Activated CD4-positive, alpha-beta T cell treated with anti-CD3 and anti-CD28 coated beads, Interleukin-2, Interleukin-6, amounts not matched to agents 100 ng/mL and 50 ng/mL, durations not matched to agents 16 hours and 8 hours (primary cell): ENCODE data around the gene C2orf69.

Experiments
- DNase-seq: peaks from one replicate; pipeline ENCODE4 v3.0.0-alpha.2; 2020

The C2orf69 gene

DNA sequence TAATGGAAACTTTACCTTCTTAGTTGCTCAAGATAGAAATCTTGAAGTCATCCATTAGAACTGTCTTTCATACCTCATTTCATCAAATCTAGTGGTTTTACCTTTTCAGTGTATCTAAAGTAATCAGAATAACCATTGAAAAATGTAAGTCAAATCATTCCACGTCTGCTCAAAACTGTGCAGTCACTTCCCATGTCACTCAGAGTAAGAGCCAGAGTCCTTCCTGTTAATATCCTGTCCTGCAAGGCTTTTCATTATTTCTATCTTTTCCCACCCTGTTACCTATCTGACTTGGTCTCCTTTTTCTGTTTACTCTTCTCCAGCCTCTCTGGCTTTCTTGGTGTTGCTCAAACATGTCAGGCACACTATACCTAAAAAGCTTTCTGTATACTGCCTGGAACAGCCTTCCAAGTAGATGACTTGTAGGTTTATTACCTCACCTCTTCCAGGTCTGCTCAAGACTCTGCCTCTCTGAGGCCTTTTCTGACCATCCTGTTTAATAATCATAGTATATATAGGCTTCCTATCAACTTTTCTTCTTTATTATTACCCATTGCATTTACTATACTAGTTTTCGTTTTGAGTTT lies 3.4 kb downstream of the C2orf69 start:
- DNase-seq = no peak

DNA sequence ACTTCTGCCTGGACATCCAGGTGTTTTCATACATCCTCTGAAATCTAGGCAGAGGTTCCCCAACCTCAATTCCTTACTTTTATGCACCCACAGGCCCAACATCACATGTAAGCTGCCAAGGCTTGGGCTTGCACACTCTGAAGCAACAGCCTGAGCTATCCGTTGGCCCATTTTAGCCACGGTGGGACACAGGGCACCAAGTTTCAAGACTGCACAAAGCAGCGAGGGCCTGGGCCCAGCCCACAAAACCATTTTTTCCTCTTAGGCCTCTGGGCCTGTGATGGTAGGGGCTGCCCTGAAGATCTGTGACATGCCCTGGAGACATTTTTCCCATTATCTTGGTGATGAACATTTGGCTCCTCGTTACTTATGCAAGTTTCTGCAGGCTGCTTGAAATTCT lies 5.9 kb downstream of the C2orf69 start:
- DNase-seq = no peak

DNA sequence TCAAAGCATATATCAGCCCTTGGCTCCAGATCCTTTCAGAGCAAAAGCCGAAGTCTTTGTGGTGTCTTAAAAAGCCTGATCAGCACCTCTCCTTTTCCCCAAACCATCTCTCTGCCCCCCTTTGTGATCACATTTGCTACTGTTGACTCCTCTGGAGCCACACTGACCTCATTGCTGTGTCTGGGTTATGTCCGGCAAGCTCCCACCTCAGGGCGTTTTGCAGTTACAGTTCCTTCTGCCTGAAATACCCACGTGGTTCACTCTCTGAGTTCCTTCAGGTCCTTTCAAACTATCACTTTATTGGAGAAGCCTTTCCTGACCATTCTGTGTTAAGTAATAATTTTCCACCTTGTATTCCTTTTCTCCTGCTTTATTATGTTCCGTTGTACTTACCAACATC lies 11.8 kb downstream of the C2orf69 start:
- no peak for DNase-seq

DNA sequence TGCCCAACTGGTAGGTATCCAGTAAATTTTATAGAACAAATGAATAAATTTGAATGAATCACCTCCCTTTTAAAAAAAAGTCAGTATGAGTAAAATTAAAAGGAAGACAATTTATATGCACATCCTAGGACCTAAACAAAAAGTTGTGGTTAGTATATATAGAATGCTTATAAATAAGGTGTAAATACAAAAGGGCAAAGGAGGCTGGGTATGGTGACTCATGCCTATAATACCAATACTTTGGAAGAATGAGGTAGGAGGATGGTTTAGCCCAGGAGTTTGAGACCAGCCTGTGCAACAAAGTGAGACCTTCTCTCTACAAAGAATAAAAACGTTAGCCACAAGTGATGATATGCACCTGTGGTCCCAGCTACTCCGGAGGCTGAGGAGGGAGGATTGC lies 12.8 kb downstream of the C2orf69 start:
- no peak for DNase-seq

DNA sequence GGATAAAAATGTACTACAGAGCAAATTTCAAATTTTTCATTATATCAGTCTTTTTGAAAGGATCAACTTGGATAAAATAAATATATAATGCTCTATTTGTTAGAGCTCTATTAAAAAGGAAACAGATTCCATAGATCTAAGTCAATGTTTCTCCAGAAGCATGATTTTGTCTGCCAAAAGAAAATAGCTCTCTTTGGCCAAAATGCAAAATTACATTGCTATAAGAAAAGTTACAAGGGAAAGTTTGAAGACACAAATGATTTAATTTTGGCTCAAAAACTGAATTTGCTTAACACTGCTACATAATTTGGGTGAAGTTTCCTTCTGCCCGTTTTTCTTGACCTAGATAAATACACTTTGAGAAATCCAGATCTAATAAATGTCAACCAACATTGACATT lies 15.7 kb downstream of the C2orf69 start:
- no peak for DNase-seq

DNA sequence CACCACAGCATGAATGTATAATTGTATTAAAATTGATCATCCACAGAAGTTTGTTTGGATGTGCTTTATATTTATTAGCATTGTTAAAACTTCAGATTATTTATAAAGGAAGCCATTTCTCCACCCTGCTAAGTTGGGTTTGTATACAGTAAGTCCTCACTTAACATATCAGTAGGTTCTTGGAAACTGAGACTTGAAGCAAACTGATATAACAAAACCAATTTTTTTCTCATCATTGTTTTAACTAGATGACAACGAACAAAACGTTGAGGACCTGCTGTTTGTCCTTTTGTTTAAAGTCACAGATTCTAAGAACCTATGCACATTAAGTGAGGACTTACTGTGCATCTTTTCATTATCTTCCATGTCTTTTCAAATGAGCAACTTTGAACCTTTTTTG lies 17.1 kb downstream of the C2orf69 start:
- no peak for DNase-seq

DNA sequence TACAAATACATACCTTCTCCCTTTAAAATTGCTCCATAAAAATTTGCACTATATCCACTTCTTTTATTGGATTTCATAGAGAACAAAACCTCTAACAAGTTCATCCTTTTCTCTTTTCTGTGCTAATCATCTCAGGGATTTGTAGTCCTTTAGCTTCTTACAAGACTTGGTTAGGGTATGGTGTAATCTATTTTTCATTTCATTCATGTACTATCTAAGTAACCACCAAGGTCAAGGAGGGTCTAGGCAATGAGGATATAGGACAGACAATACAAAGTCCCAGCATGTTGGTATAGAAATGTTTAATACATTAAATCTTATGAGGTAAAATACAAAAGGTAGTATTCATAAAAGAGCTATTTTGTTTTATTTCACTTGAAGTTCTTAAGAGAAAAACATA lies 17.5 kb downstream of the C2orf69 start:
- DNase-seq = no peak

DNA sequence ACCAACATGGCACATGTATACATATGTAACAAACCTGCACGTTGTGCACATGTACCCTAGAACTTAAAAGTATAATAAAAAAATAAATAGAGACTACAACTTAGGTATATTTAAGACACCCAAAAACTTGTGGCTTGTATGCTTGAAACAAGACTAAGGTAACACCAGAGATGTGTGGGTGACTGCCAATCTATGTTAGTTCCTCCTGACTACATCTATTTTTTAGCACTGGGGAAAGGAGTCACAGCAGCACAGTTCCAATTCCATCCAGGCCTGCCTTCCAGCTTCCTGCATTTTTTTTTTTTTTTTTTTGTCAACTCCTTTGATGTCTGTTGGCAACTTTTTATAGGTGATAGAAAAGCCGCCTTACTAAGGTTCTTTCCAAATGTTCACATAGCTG lies 18.2 kb downstream of the C2orf69 start:
- DNase-seq = no peak

DNA sequence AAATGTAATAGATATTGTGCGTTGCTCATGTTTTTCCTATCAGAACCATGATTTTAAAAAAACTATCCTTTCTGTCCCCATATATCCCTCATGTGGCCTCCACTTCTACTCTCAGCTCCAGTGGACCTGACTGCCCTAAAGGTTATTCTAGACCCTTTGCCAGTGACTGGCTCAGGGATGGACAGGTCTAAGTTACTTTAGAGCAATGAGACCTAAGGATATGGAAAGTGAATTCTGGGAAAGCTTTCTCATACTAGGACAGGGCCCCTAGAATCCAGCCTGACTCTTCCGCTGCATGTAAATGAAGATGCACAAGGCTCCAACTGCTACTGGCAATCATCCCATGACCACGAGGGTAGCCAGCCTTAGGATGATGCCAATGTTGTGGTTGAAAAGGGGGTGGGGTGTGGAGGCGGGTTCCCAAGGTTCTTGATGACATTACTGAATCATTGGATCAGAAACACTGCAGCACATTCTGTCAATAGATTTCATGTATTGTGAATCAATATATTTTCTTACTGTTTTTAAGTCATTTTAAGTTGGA lies 21.3 kb downstream of the C2orf69 start:
- no peak for DNase-seq

DNA sequence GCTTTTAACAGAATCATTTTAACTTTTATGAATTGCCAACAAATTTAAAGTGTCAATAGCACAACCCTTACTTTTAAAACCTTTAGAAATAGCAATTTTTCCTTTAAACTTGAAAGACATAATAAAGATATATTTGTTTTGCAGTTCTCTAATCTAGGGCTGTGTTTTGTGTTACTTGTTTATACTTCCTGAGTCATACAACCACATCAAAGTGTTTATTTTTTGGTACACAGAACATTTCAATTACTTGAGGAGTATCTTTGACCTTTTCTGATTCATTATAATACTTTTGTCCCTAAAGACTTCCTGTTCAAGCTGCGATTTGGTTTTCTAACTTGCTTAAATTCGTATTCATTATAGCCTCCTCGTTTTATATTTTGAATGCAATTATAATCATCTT lies 22.4 kb downstream of the C2orf69 start:
- no peak for DNase-seq

DNA sequence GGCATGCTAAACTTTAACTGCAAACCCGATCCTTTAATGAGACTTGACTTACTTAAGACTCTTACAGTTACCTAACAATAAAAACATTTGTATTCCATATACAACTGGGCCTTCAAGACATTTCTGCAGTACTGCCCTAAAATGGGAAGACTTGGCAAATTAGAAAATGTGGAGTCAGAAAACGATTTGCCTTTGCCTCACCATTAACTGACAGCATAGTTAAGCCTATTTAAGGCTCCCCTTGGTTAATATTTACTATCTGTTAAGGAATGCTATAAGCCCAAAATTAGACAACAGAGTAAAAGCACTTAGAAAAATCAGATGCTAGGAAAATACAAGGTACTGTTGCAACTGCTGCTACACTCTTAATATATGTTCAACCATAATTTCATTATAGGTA lies 25.5 kb downstream of the C2orf69 start:
- DNase-seq = no peak

DNA sequence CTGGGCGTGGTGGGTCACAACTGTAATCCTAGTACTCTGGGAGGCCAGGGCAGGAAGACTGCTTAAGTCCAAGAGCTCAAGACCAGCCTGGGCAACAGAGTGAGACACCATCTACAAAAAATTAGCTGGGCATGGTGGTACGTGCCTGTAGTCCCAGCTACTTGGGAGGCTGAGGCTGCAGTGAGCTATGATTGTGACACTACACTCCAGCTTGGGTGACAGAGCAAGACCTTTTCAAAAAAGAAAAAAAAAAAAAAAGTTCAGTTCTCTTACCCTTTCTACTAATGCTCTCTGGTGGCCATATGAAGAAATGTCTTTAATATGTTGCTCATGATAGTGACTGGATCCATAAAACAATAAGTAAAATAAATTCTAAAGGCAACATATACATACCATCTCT lies 29.3 kb downstream of the C2orf69 start:
- no peak for DNase-seq

DNA sequence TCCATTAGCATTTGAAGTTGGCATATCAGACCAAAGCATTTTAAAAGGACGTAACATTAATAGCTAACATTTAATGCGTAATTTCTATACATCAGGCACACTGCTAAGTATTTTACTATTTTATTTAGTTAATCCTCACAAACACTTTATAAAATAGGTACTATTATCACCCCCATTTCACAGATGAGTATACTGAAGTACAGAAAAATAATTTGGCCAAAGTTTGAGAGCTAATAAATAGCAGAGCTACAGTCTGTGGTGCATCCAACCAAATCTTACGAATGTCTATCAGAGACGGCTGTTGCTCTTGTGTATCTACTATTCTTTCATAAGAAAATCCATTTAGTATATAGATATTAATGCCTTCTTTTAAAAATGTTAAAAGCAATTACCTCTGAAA lies 32.3 kb downstream of the C2orf69 start:
- DNase-seq = no peak

DNA sequence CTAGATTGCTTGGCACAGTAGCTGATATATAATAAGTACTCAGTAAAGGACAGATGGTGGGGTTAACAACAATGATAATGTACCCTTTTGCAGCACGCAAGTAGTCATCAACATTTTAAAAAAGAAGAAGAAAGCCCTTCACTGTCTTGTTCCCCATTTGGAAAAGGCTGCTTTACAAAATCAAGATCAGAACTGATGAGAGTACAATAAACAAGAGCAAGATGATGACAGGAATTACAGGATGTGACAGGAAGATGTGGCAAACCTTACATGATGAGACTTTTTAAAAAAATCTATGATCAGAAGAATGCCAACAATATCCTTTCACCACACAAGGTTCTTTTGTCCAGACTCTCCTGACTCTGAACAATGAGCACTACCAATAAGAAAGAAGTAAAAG lies 35.1 kb downstream of the C2orf69 start:
- DNase-seq = no peak

DNA sequence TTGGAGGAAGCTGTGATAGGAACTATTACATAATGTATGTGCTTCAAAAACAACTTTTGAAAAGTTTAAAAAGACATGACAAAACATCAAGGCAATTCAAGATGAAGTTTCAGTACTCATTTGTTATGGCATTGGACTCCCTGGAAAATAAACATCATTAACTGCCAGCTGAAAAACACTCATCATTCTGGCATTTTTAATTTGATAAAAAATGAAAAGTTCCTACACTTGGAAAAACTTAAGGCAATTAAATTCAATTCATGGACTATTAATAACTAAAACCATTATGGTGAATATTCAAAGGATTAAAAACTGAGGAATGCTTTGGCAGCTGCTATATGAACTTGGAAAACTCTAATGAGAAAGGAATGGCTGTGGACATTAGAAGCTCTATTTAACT lies 35.7 kb downstream of the C2orf69 start:
- DNase-seq = no peak

DNA sequence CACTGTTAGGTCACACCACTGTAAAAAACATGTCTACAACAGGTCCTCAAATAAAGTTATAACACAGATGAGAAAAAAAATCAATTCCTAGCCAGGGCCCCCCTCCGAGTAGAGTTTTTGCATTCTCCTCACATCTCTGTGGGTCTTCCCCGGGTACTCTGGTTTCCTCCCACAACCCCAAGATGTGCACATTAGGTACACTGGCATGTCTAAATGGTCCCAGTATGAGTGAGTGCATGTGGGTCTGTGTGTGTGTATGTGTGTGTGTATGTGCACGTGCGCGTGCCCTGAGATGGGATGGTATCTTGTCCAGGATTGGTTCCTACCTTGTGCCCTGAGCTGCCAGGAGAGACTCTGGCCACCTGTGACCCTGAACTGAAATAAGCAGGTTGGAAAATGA lies 39.3 kb downstream of the C2orf69 start:
- DNase-seq = peak; percentile 11

DNA sequence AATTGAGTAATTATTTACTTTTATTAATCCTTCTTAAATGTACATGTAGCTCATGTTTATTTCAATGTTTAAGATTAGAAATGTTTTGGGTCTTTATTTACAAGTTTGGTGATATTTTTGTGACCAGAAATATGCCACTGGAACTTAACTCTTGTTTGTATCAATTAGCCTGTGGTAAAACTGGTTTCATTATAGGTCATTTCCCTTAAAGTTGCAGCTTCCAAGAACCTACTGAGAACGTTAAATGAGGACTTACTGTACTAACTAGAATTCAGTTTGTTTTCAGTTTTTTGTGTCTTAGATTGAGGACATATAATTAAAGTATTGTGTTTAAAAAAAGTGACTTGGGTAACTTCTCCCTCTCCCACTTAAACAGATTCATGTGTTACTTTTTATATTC lies 39.9 kb downstream of the C2orf69 start:
- peak; percentile 53 for DNase-seq

DNA sequence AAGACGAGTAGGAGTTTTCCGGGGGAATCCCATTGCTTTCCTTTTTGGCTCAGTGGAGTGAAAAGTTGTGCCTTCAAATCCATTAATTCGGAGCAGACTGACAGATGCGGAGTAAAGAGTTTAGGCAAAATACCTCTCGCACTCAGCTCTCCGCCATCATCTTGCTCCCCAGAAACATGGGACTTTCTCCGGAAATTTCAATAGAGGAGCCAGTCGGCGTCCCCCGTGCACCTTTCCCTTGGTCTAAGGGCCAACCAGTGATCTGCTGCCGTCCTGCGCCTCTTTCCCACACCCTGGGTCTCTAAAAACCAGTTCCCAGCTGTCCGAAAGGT lies 43.9 kb downstream of the C2orf69 start:
- DNase-seq = no peak

DNA sequence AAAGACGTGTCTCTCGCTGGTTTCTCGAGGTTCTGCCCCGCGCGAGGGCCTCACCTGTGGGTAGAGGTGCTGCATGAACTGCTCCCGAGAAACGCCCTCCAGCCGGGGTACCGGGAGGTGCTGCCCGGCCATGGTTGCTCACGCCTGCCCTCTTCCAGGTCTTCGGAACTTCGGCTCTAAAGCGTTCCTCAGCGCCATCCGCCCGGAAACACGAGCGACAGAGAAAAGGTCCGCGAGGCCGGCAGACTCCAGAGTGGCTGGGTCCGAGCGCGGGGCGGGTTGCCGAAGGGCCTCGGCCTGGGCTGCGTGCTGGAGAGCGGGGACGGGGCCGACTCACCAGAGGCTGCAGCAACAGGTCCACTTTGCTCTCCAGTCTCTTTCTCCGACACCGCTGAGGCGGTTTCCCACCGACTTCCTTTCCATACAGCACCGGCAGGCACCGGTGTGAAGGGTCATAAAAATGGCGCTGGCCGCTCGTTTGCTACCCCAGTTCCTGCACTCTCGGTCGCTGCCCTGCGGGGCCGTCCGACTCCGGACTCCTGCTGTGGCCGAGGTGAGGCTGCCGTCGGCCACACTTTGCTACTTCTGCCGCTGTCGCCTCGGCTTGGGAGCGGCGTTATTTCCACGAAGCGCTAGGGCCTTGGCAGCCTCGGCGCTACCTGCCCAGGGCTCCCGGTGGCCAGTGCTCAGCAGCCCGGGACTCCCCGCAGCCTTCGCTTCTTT lies 44.4 kb downstream of the C2orf69 start, which contains the start of the genes MAIP1 and TYW5:
MAIP1 (plus strand) TSS at position 244 of the 723 bp plus-strand sequence; CDS start at position 461, 217 bp downstream.
TYW5 (minus strand) TSS at position 153 of the 723 bp plus-strand sequence; CDS start at position 132, 21 bp downstream.
- DNase-seq = peak; percentile 85

DNA sequence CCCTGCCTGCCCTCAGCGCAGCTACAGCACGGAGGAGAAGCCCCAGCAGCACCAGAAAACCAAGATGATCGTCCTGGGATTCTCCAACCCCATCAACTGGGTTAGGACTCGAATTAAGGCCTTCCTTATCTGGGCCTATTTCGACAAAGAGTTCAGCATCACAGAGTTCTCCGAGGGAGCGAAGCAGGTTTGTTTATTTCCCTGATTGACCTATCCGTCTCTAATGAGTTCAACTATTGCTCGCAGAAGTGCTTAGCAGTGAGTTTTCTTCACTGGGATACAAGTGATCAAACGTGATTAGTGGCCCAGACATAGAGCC lies 44.9 kb downstream of the C2orf69 start:
- no peak for DNase-seq

DNA sequence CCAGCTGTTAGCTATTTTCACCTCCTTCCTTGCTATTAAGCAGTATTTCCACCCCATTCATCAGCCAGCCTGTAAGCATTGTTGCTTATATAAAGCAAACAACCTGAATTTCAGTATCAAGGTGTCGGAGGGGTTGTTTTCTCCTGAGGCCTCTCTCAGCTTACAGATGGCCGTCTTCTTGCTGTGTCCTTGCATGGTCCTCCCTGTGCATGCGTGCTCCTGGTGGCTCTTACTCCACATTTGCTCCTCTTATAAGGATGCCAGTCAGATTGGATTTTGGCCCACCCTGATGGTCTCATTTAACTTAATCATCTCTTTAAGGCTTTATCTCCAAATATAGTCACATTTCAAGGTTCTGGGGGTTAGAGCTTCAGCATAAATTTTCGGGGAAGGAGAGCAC lies 46.9 kb downstream of the C2orf69 start:
- DNase-seq = no peak

DNA sequence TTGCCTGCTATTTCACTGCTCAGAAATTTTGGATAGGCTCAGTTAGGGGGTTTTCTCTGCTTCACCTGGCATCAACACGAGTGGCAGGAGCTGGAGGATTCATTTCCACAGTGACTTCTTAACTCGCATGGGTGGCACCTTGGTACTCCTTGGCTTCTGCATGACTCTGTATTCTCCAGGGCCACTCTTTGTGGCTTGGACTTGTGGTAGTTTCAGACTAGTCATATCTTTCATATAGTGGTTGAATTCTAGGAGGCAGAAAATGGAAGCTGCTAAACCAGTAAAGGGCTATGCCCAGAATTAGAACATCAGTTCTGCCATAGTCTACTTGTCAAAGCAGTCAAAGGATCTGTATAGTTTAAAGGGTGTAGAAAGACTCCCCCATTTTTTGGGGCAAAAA lies 51.1 kb downstream of the C2orf69 start:
- DNase-seq = peak; percentile 63

DNA sequence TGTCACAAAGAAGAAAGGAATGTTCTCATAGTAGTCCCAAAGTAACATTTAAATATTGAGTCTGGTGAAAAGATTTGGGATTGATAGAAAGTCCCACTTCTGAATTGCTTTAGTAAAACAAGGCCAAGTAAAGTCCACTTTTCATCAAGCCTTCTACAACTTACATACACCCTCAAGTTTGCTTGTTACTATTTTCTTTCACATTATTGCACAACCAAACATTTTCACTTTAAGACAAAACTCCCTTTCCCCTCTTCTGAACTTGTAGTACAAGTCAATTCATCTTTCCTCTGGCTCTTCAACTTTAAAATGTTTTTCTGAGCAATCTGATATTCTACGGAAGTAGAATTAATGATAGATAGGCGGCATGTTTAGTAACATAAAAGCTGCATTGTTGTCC lies 55.3 kb downstream of the C2orf69 start:
- DNase-seq = no peak

DNA sequence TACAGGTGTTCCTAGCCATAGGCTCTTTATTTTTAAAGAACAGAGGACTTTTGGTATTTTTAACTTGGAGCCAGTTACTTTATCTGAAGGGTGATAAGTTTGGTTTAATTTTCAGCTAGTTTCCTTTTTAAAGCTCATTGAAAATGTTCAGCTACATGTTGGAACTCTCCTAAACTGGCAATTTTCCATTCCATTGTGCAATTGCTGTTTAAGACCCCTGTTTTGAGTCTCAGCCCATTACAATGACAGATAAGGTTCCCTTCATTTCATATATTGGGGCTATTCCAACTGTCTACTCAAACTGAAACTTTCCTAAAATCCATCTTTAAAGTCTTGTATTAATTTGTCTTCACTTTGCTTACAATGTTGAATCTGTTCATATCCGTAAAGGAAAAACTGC lies 55.9 kb downstream of the C2orf69 start:
- DNase-seq = no peak

DNA sequence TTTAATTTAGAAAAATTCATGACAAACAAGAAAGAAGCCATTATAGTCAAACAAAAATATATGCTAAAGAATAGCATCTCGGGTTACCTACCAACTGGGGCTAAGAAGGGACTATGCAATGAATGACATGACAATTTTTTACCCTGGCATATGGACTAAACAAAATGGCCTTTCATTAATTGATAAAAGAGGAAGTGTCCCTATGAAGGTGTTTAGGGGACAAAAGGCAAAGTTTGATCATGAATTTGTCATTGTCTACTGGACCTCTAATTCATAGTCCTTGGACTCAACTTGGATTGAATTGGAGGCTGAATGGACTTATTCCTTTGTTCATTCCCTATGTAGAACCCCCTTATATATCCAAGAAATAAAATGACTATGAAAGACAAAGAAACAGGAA lies 57.0 kb downstream of the C2orf69 start:
- no peak for DNase-seq
